GM20000 (cell line): ENCODE results near the gene TRIM8.

Experiments
- DNase-seq: peaks from one replicate; pipeline ENCODE4 v3.0.0; 2012; ENCODE audit warnings: low spot score
- CTCF ChIP-seq: IDR thresholded peaks from 2 replicates; pipeline ENCODE4 v1.5.1; 2012; ENCODE audit warnings: mild to moderate bottlenecking, control low read depth; ENCODE audit errors: extremely low read depth, missing control alignments

Gene TRIM8

GRCh38 chr10:102652170-102652916, 8.1 kb downstream of the TRIM8 start:
- TF ChIP-seq CTCF: no peak
- DNase-seq: peak; percentile 80

- no peak for DNase-seq
- no peak for TF ChIP-seq CTCF
These were observed 8.8 kb downstream of the TRIM8 start for GRCh38 chr10:102653060-102653459.

GRCh38 chr10:102654566-102654965, 10.3 kb downstream of the TRIM8 start:
- no peak for DNase-seq
- TF ChIP-seq CTCF: no peak

GRCh38 chr10:102654969-102655368, 10.7 kb downstream of the TRIM8 start:
- no peak for DNase-seq

GRCh38 chr10:102656026-102656425, 11.7 kb downstream of the TRIM8 start:
- DNase-seq: no peak

More at GRCh38 chr10:102654969-102655368, 10.7 kb downstream of the TRIM8 start:
- TF ChIP-seq CTCF: no peak

GRCh38 chr10:102656791-102657371, 12.6 kb downstream of the TRIM8 start:
- no peak for DNase-seq
- TF ChIP-seq CTCF: no peak

More at GRCh38 chr10:102656026-102656425, 11.7 kb downstream of the TRIM8 start:
- no peak for TF ChIP-seq CTCF

- DNase-seq: no peak
- TF ChIP-seq CTCF: no peak
These were observed 13.2 kb downstream of the TRIM8 start for GRCh38 chr10:102657451-102657850.
